OCI-LY7 (cell line): ENCODE data around the gene OR2T12. TPM values are rescaled to one million over a fixed set of nuclear protein-coding genes. Genes with fewer than 3 reads are reported as not detected.
"Not testable (repeated sequence)": the region's sequence is repeated elsewhere in the genome, so short reads cannot be mapped to it uniquely, and the experiment has no call there.

Source experiments
- BruUV-seq: library from RNA; stranded (reverse); fragments of 400-500 nt; replicated peaks from 2 replicates; lab custom pipeline; 2021; lab: Mats Ljungman, UMichigan
- CTCF ChIA-PET: fragments of 300-600 bp; sonication (Branson Sonifier 250); formaldehyde crosslinking; loops from one replicate; lab custom pipeline; 2022; ENCODE audit warnings: antibody characterized with exemption; ENCODE audit not compliant: unreplicated experiment; lab: Charles Lee
- POLR2A ChIA-PET: fragments of 300-600 bp; sonication (Branson Sonifier 250); formaldehyde crosslinking; loops from one replicate; lab custom pipeline; 2022; ENCODE audit warnings: antibody characterized with exemption; lab: Charles Lee
- DNase-seq: peaks from one replicate; pipeline ENCODE4 v3.0.0-alpha.2; 2015; ENCODE audit warnings: low spot score
- H2AFZ ChIP-seq: fragments of 200-600 bp; sonication (generic), shearing (Covaris generic); 2 replicates; pipeline ENCODE4 v1.6.1; 2014; ENCODE audit warnings: mild to moderate bottlenecking, antibody characterized with exemption, low read length, moderate library complexity
- H3K27ac ChIP-seq: fragments of 200-600 bp; sonication (generic); 2 replicates; pipeline ENCODE4 v1.5.1; 2014; ENCODE audit warnings: mixed run types, low read depth, mild to moderate bottlenecking, moderate library complexity, low read length, inconsistent platforms; ENCODE audit not compliant: poor library complexity, severe bottlenecking
- H3K36me3 ChIP-seq: fragments of 200-600 bp; sonication (generic); 2 replicates; pipeline ENCODE4 v1.6.1; 2014; ENCODE audit warnings: mild to moderate bottlenecking, antibody characterized with exemption, low read length, moderate library complexity, mixed read lengths; ENCODE audit not compliant: insufficient read depth
- H3K4me1 ChIP-seq: fragments of 200-600 bp; sonication (generic); 2 replicates; pipeline ENCODE4 v1.5.1; 2014; ENCODE audit warnings: mild to moderate bottlenecking, low read length; ENCODE audit not compliant: insufficient read depth, poor library complexity, severe bottlenecking
- H3K4me2 ChIP-seq: fragments of 200-600 bp; sonication (generic); 2 replicates; pipeline ENCODE4 v1.6.1; 2014; ENCODE audit warnings: mild to moderate bottlenecking, low read length
- H3K4me3 ChIP-seq: fragments of 200-600 bp; sonication (generic); 2 replicates; pipeline ENCODE4 v1.5.1; 2014; ENCODE audit warnings: mild to moderate bottlenecking, low read depth, low read length; ENCODE audit not compliant: poor library complexity, severe bottlenecking
- H3K79me2 ChIP-seq: fragments of 200-600 bp; sonication (generic); 2 replicates; pipeline ENCODE4 v1.6.1; 2016; ENCODE audit warnings: low read depth, mild to moderate bottlenecking, low read length, moderate library complexity, mixed read lengths; ENCODE audit not compliant: insufficient read depth
- H3K9me2 ChIP-seq: fragments of 200-600 bp; sonication (generic); 2 replicates; pipeline ENCODE4 v1.6.1; 2016; ENCODE audit warnings: mild to moderate bottlenecking, low read length, mixed read lengths; ENCODE audit not compliant: insufficient read depth
- H3K9me3 ChIP-seq: fragments of 200-600 bp; sonication (generic); 2 replicates; pipeline ENCODE4 v1.6.1; 2014; ENCODE audit warnings: mild to moderate bottlenecking, mixed run types, low read length, mixed read lengths
- H4K20me1 ChIP-seq: fragments of 200-600 bp; sonication (generic); 2 replicates; pipeline ENCODE4 v1.6.1; 2014; ENCODE audit warnings: mild to moderate bottlenecking, antibody characterized with exemption, low read length, moderate library complexity, mixed read lengths; ENCODE audit not compliant: insufficient read depth
- CTCF ChIP-seq: fragments of 200-600 bp; sonication (generic); conservative IDR thresholded peaks from 2 replicates; pipeline ENCODE4 v1.5.1; 2014; ENCODE audit warnings: mild to moderate bottlenecking, antibody characterized with exemption, low read length, moderate library complexity, mixed read lengths
- EZH2phosphoT487 ChIP-seq: fragments of 200-600 bp; sonication (generic); IDR thresholded peaks from 2 replicates; pipeline ENCODE4 v1.6.1; 2018; ENCODE audit warnings: low read depth, borderline replicate concordance, mild to moderate bottlenecking, mixed run types, antibody characterized with exemption, low read length, moderate library complexity, mixed read lengths
- intact Hi-C: fragments of 100-400 bp; cut with micrococcal nuclease; formaldehyde crosslinking; loops from one replicate; pipeline ENCODE4 v1.10.0; 2022; ENCODE audit not compliant: unreplicated experiment
- total RNA-seq, 2 experiments: library from RNA; depleted of rRNA in 1 of 2; stranded (reverse); fragments of >200 nt in 1 of 2; shearing (Covaris generic) in 1 of 2; gene quantifications; 2 replicates each; pipeline ENCODE4 v1.2.3, GENCODE V29; 2014 to 2022

The OR2T12 gene
- total RNA-seq, 2 experiments from 2014 or later: not detected

GRCh38 chr1:248306103-248306502 lies 2.9 kb upstream of the OR2T12 start:
- no peak overlapping the region for H2AFZ ChIP-seq
- no peak overlapping the region for H3K27ac ChIP-seq
- DNase-seq: no peak
- no peaks in the 10 kb centered on the region for H3K9me2 ChIP-seq
- intact Hi-C loops: no loop called here
- no peak overlapping the region for H3K4me2 ChIP-seq
- ChIA-PET POLR2A (no interaction called here), CTCF (no interaction called here)
- H3K36me3 ChIP-seq: no peaks in the 10 kb centered on the region
- no peak for TF ChIP-seq EZH2phosphoT487
- TF ChIP-seq CTCF: no peak
- no peaks in the 10 kb centered on the region for H4K20me1 ChIP-seq
- no TSS peak for BruUV-seq
- H3K79me2 ChIP-seq: no peaks in the 10 kb centered on the region
- no peaks in the 10 kb centered on the region for H3K9me3 ChIP-seq
- H3K4me1 ChIP-seq: no peaks in the 10 kb centered on the region
- no peak overlapping the region for H3K4me3 ChIP-seq

GRCh38 chr1:248305672-248306071 lies 2.4 kb upstream of the OR2T12 start:
- BruUV-seq, H4K20me1 ChIP-seq, H3K4me2 ChIP-seq, H3K36me3 ChIP-seq, DNase-seq, H3K4me1 ChIP-seq, POLR2A ChIA-PET, H3K79me2 ChIP-seq, CTCF ChIA-PET, H3K27ac ChIP-seq, H2AFZ ChIP-seq, intact Hi-C loops, H3K9me2 ChIP-seq, H3K9me3 ChIP-seq, H3K4me3 ChIP-seq: not testable (repeated sequence)

- Histone ChIP-seq H4K20me1 (no peaks in the 10 kb centered on the region), H3K4me1 (no peaks in the 10 kb centered on the region), H3K9me2 (no peaks in the 10 kb centered on the region), H3K36me3 (no peaks in the 10 kb centered on the region), H3K27ac (no peak overlapping the region), H3K4me2 (no peak overlapping the region), H3K79me2 (no peaks in the 10 kb centered on the region), H2AFZ (no peak overlapping the region), H3K4me3 (no peak overlapping the region), H3K9me3 (no peaks in the 10 kb centered on the region)
- TF ChIP-seq EZH2phosphoT487: no peak
- TF ChIP-seq CTCF: no peak
- DNase-seq: no peak
- CTCF ChIA-PET: no interaction called here
- BruUV-seq: no TSS peak
- intact Hi-C loops: no loop called here
- POLR2A ChIA-PET: interaction anchor here (0.6 kb wide), 1 partner anchor 573 kb away, joined by 3 read pairs; no protein-coding TSS in a partner anchor
These were observed 14.8 kb downstream of the OR2T12 start for GRCh38 chr1:248288391-248288790.
